H1 (cell line): ENCODE results near the gene TRIM29. TPM values are rescaled to one million over a fixed set of nuclear protein-coding genes. Genes with fewer than 3 reads are reported as not detected.
A peak's percentile ranks its signal among the peaks of the same experiment; 100 is the strongest.

Source experiments
- CTCF ChIA-PET: fragments of 300-600 bp; sonication (Branson Sonifier 250); formaldehyde crosslinking; loops from one replicate; lab custom pipeline; 2021; ENCODE audit not compliant: partially characterized antibody; lab: Charles Lee
- POLR2A ChIA-PET: fragments of 300-600 bp; sonication (Branson Sonifier 250); formaldehyde crosslinking; loops from one replicate; lab custom pipeline; 2021; ENCODE audit warnings: inconsistent platforms; ENCODE audit not compliant: partially characterized antibody; lab: Charles Lee
- DNase-seq, 2 experiments: peaks; one replicate each; pipeline versions ENCODE4 v3.0.0 to v3.0.0-alpha.2; 2010 to 2022; ENCODE audit warnings: low spot score in 2 of 2, low read depth in 1 of 2, mixed read lengths in 1 of 2
- FAIRE-seq: peaks from 2 replicates; lab custom pipeline; 2011; peaks lifted over from hg19 to GRCh38; lab: Jason Lieb, UNC
- H2AFZ ChIP-seq: 2 replicates; pipeline ENCODE4 v1.8.1; 2012; ENCODE audit warnings: low read length, inconsistent platforms
- H2AK5ac ChIP-seq: 2 replicates; pipeline ENCODE4 v1.6.1; 2013; ENCODE audit warnings: low read depth, low read length
- H2BK120ac ChIP-seq: replicated peaks from 2 replicates; pipeline ENCODE3; 2013; ENCODE audit warnings: low read depth, low read length, inconsistent platforms
- H2BK12ac ChIP-seq: 2 replicates; pipeline ENCODE4 v1.6.1; 2013; ENCODE audit warnings: low read depth, low read length
- H2BK15ac ChIP-seq: 2 replicates; pipeline ENCODE4 v1.6.1; 2013; ENCODE audit warnings: low read length
- H2BK20ac ChIP-seq: 2 replicates; pipeline ENCODE4 v1.6.1; 2013; ENCODE audit warnings: low read length
- H2BK5ac ChIP-seq: 2 replicates; pipeline ENCODE4 v1.6.1; 2013; ENCODE audit warnings: low read depth, low read length
- H3K14ac ChIP-seq: 2 replicates; pipeline ENCODE4 v1.6.1; 2013; ENCODE audit warnings: inconsistent platforms; ENCODE audit not compliant: insufficient read length
- H3K18ac ChIP-seq: 2 replicates; pipeline ENCODE4 v1.6.1; 2013; ENCODE audit warnings: low read length; ENCODE audit errors: extremely low read depth
- H3K23ac ChIP-seq: 2 replicates; pipeline ENCODE4 v1.6.1; 2013; ENCODE audit warnings: inconsistent platforms; ENCODE audit not compliant: insufficient read length
- H3K23me2 ChIP-seq: 2 replicates; pipeline ENCODE4 v1.6.1; 2013; ENCODE audit warnings: low read depth, low read length
- H3K27ac ChIP-seq: 2 replicates; pipeline ENCODE4 v1.6.1; 2011; ENCODE audit warnings: low read depth, low read length, inconsistent platforms
- H3K27me3 ChIP-seq, 4 experiments: replicated peaks in 1 of 4; 1 replicate in 1 of 4; 2 replicates in 3 of 4; pipeline versions ENCODE4 v1.6.1 to v1.8.1; 2011 to 2013; ENCODE audit warnings: low read length in 3 of 4, mild to moderate bottlenecking in 3 of 4, inconsistent platforms in 2 of 4, mixed read lengths in 2 of 4, moderate library complexity in 1 of 4; ENCODE audit not compliant: control insufficient read depth in 3 of 4, insufficient read depth in 3 of 4; ENCODE audit errors: extremely low read depth in 1 of 4
- H3K36me3 ChIP-seq, 4 experiments: 2 replicates each; pipeline versions ENCODE4 v1.6.1 to v1.8.1; 2011 to 2013; ENCODE audit warnings: mild to moderate bottlenecking in 4 of 4, low read length in 3 of 4, moderate library complexity in 2 of 4, control low read depth in 1 of 4, inconsistent platforms in 1 of 4; ENCODE audit not compliant: insufficient read depth in 4 of 4, control insufficient read depth in 2 of 4
- H3K4ac ChIP-seq: replicated peaks from 2 replicates; pipeline ENCODE3; 2013; ENCODE audit warnings: low read length, low read depth, mixed read lengths, inconsistent platforms; ENCODE audit not compliant: insufficient read length
- H3K4me1 ChIP-seq, 4 experiments: replicated peaks in 1 of 4; 1 replicate in 1 of 4; 2 replicates in 3 of 4; pipeline versions ENCODE4 v1.6.1 to v1.8.1; 2011 to 2013; ENCODE audit warnings: low read length in 3 of 4, inconsistent platforms in 2 of 4, mixed read lengths in 1 of 4; ENCODE audit not compliant: insufficient read depth in 4 of 4, control insufficient read depth in 3 of 4
- H3K4me2 ChIP-seq, 2 experiments: 2 replicates each; pipeline versions ENCODE4 v1.6.1 to v1.8.1; 2011 to 2013; ENCODE audit warnings: low read depth in 2 of 2, low read length in 2 of 2, control low read depth in 1 of 2, inconsistent platforms in 1 of 2, mild to moderate bottlenecking in 1 of 2; ENCODE audit not compliant: insufficient read depth in 1 of 2
- H3K4me3 ChIP-seq, 4 experiments: fragments of 200-600, 300-600 bp in 1 of 4; sonication (generic), shearing (Covaris generic), sonication (Bioruptor Twin) in 1 of 4; 2 replicates each; pipeline versions ENCODE4 v1.5.1 to v1.8.1; 2011 to 2016; ENCODE audit warnings: low read length in 4 of 4, low read depth in 3 of 4, control low read depth in 2 of 4, inconsistent platforms in 2 of 4, mild to moderate bottlenecking in 2 of 4, mixed read lengths in 1 of 4, moderate library complexity in 1 of 4; ENCODE audit not compliant: insufficient read depth in 2 of 4; ENCODE audit errors: extremely low read depth in 1 of 4
- H3K56ac ChIP-seq: replicated peaks from 2 replicates; pipeline ENCODE3; 2013; ENCODE audit warnings: low read depth, mild to moderate bottlenecking, mixed read lengths, low read length, inconsistent platforms; ENCODE audit not compliant: insufficient read length
- H3K79me1 ChIP-seq: 2 replicates; pipeline ENCODE4 v1.6.1; 2013; ENCODE audit warnings: low read depth, low read length, control low read depth
- H3K79me2 ChIP-seq, 2 experiments: 2 replicates each; pipeline versions ENCODE4 v1.6.1 to v1.8.1; 2012 to 2013; ENCODE audit warnings: low read length in 2 of 2, mild to moderate bottlenecking in 2 of 2, inconsistent platforms in 1 of 2; ENCODE audit not compliant: insufficient read depth in 2 of 2, control insufficient read depth in 1 of 2
- H3K9ac ChIP-seq, 4 experiments: replicated peaks in 1 of 4; 1 replicate in 1 of 4; 2 replicates in 3 of 4; pipeline versions ENCODE4 v1.6.1 to v1.8.1; 2011 to 2013; ENCODE audit warnings: low read depth in 3 of 4, low read length in 3 of 4, control low read depth in 2 of 4, mild to moderate bottlenecking in 2 of 4, moderate library complexity in 2 of 4, inconsistent platforms in 1 of 4; ENCODE audit errors: extremely low read depth in 1 of 4
- H3K9me3 ChIP-seq, 2 experiments: 2 replicates each; pipeline versions ENCODE4 v1.6.1 to v1.8.1; 2012 to 2013; ENCODE audit warnings: mild to moderate bottlenecking in 2 of 2, moderate library complexity in 2 of 2, control low read depth in 1 of 2, inconsistent platforms in 1 of 2, low read depth in 1 of 2, low read length in 1 of 2, mixed read lengths in 1 of 2; ENCODE audit not compliant: insufficient read depth in 2 of 2
- H4K20me1 ChIP-seq, 2 experiments: replicated peaks in 1 of 2; 2 replicates each; pipeline versions ENCODE3 to v1.8.1; 2011 to 2013; ENCODE audit warnings: inconsistent platforms in 2 of 2, low read length in 2 of 2, mild to moderate bottlenecking in 1 of 2; ENCODE audit not compliant: insufficient read depth in 2 of 2, control insufficient read depth in 1 of 2
- H4K5ac ChIP-seq: 2 replicates; pipeline ENCODE4 v1.6.1; 2013; ENCODE audit warnings: low read length, low read depth, mixed read lengths, inconsistent platforms; ENCODE audit not compliant: insufficient read length
- H4K8ac ChIP-seq: 2 replicates; pipeline ENCODE4 v1.8.0; 2013; ENCODE audit warnings: mild to moderate bottlenecking, moderate library complexity, low read length, inconsistent platforms; ENCODE audit not compliant: insufficient read depth; ENCODE audit errors: extremely low read depth
- H4K91ac ChIP-seq: replicated peaks from 2 replicates; pipeline ENCODE3; 2013; ENCODE audit warnings: low read length, mixed read lengths, inconsistent platforms; ENCODE audit not compliant: insufficient read length
- ATF3 ChIP-seq: IDR thresholded peaks from 2 replicates; pipeline ENCODE4 v1.6.1; 2011; ENCODE audit warnings: low read depth, mild to moderate bottlenecking, low read length; ENCODE audit not compliant: insufficient read depth
- BCL11A ChIP-seq, 2 experiments: IDR thresholded peaks; one replicate each; pipeline ENCODE4 v1.6.1; 2011; ENCODE audit warnings: low read depth in 2 of 2, low read length in 2 of 2, mild to moderate bottlenecking in 2 of 2
- CTCF ChIP-seq, 3 experiments: IDR thresholded peaks; 1 replicate in 2 of 3; 2 replicates in 1 of 3; pipeline versions ENCODE4 v1.5.1 to v1.6.1; 2011; ENCODE audit warnings: low read length in 3 of 3, mild to moderate bottlenecking in 3 of 3, inconsistent platforms in 2 of 3, low read depth in 1 of 3, moderate library complexity in 1 of 3; ENCODE audit not compliant: insufficient read depth in 1 of 3; ENCODE audit errors: control extremely low read depth in 1 of 3
- E2F6 ChIP-seq: IDR thresholded peaks from 2 replicates; pipeline ENCODE4 v1.6.1; 2012; ENCODE audit warnings: inconsistent platforms
- GABPA ChIP-seq: IDR thresholded peaks from 2 replicates; pipeline ENCODE4 v1.6.1; 2011; ENCODE audit warnings: mild to moderate bottlenecking, low read length, moderate library complexity, borderline replicate concordance; ENCODE audit not compliant: insufficient read depth
- MAX ChIP-seq: IDR thresholded peaks from 2 replicates; pipeline ENCODE4 v1.6.1; 2012; ENCODE audit warnings: inconsistent platforms
- NRF1 ChIP-seq: IDR thresholded peaks from 2 replicates; pipeline ENCODE4 v1.6.1; 2011; ENCODE audit warnings: mild to moderate bottlenecking, low read depth, low read length, improper control_type of control experiment
- WGBS, 2 experiments: shearing (Covaris generic) in 1 of 2; methylation state at CpG; one replicate each; pipeline versions ENCODE4 v1.1.6 to v1.1.7; 2013 to 2015; ENCODE audit warnings: low lambda C conversion rate in 2 of 2, mixed read lengths in 2 of 2, inconsistent platforms in 1 of 2, low coverage in 1 of 2, missing lambda C conversion rate in 1 of 2; ENCODE audit not compliant: insufficient replicate concordance in 2 of 2, insufficient coverage in 1 of 2, insufficient read length in 1 of 2; ENCODE audit errors: extremely low coverage in 1 of 2, missing lambda C conversion rate in 1 of 2; 5-methylcytosine and 5-hydroxymethylcytosine counted together
- polyA plus RNA-seq, 7 experiments: library from polyadenylated mRNA; depleted of rRNA in 3 of 7; stranded (reverse) in 5 of 7; unstranded in 2 of 7; fragments of >200 nt in 5 of 7; fragments of 200-250 nt in 2 of 7; gene quantifications; 1 replicate in 5 of 7; 2 replicates in 1 of 7; 4 replicates in 1 of 7; pipeline versions ENCODE4 v1.2.1 to v1.2.3, GENCODE V29; 2011 to 2013; ENCODE audit warnings: missing spikeins in 2 of 7, mixed read lengths in 2 of 7
- total RNA-seq: library from RNA; stranded (reverse); fragmentation: NEBNext Ultra II Directional; extraction: Animal tissue kit (Norgen Biotek cat#: 25700); gene quantifications from 2 replicates; pipeline ENCODE4 v1.2.1, GENCODE V29; 2021

TRIM29 gene
- total and polyA plus RNA-seq, 2 of the 8 experiments (the other 6 are each of a cell fraction or from before 2014, with no cell fraction given), result 0.17 to 0.43 TPM

GRCh38 chr11:120079750-120080610 is 57.9 kb downstream of the TRIM29 start:
- Histone ChIP-seq H3K27ac (no peak overlapping the region), H2BK20ac (no peak overlapping the region), H4K5ac (no peak overlapping the region), H3K23ac (no peak overlapping the region), H2BK5ac (no peak overlapping the region), H3K9ac (no peak overlapping the region), H2BK120ac (no peak overlapping the region), H4K91ac (no peak overlapping the region), H3K4me3 (no peak overlapping the region), H3K14ac (no peak overlapping the region), H2AK5ac (no peak overlapping the region), H2BK15ac (no peak overlapping the region), H3K18ac (no peak overlapping the region), H3K4me1 (no peaks in the 10 kb centered on the region), H3K79me2 (no peaks in the 10 kb centered on the region), H3K36me3 (no peaks in the 10 kb centered on the region), H3K56ac (no peak overlapping the region), H4K20me1 (no peaks in the 10 kb centered on the region), H2AFZ (no peak overlapping the region), H2BK12ac (no peak overlapping the region), H3K4ac (no peak overlapping the region), H4K8ac (no peak overlapping the region), H3K23me2 (no peaks in the 10 kb centered on the region), H3K9me3 (peaks cover 18 to 28% of the 10 kb centered on the region in 2 experiments), H3K27me3 (no peaks in the 10 kb centered on the region; a peak in 2 of 7 replicates), H3K4me2 (no peak overlapping the region), H3K79me1 (no peaks in the 10 kb centered on the region)
- POLR2A ChIA-PET, result interaction anchor here (0.9 kb wide), 1 partner anchor 22 kb away, joined by 3 read pairs; no protein-coding TSS in a partner anchor
- FAIRE-seq (no peak), DNase-seq (peak in 1 of 2 experiments; percentile 82)
- CTCF ChIA-PET, result interaction anchor here (0.6 to 5.0 kb wide), 46 partner anchors 9 to 715 kb away, joined by 3 to 44 read pairs (median 4); no protein-coding TSS in a partner anchor
- WGBS, 2 experiments, result 64% methylated on average over 18 of the region's 18 CpGs; no CpG with 5 or more reads in 1 of the 2 experiments
- TF ChIP-seq CTCF (IDR thresholded peaks at IDR 0.05; ENCODE audit: control extremely low read depth in 1 of 3, insufficient read depth in 1 of 3, low read depth in 1 of 3, low read length in 3 of 3) (peak; percentile 74 to 82 (median 76)), BCL11A (IDR thresholded peaks at IDR 0.05; ENCODE audit: low read depth in 2 of 2, low read length in 2 of 2) (no peak), NRF1 (no peak), ATF3 (no peak), E2F6 (peak; percentile 98), MAX (peak; percentile 94), GABPA (0 out of 2 replicates have a peak, but pooled peaks have one; percentile 16)
